CD4-positive, alpha-beta T cell treated with Interleukin-6 for 4 hours (primary cell): Measurements from ENCODE around the gene IFITM2.
A peak's percentile ranks its signal among the peaks of the same experiment; 100 is the strongest.

Experiments used
- DNase-seq: peaks from one replicate; pipeline ENCODE4 v3.0.0-alpha.2; 2020; ENCODE audit warnings: mixed read lengths

IFITM2 gene

GRCh38 chr11:307766-308708 lies at the start of gene IFITM2:
TSS of gene IFITM2 (plus strand) at chr11:307816. CDS start at chr11:308193, 377 bp downstream.
- peak; percentile 53 for DNase-seq

GRCh38 chr11:259413-259812 lies 48.2 kb upstream of the IFITM2 start:
- DNase-seq = no peak

DNA sequence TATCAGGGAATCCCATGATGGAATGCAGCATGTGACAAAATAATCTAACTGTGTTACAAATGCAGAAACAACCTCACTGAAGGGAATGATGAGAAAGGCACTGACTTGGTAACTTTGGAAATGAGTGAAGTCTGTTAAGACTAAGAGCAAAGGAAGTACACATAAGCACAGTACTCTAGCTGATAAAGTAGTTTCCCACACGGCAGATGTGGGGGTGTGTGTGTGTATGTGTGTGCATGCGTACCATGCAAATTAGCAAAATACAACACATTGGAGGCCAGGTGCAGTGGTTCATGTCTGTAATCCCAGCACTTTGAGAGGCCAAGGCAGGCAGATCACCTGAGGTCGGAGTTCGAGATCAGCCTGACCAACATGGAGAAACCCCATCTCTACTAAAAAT lies 46.0 kb upstream of the IFITM2 start:
- DNase-seq = no peak

DNA sequence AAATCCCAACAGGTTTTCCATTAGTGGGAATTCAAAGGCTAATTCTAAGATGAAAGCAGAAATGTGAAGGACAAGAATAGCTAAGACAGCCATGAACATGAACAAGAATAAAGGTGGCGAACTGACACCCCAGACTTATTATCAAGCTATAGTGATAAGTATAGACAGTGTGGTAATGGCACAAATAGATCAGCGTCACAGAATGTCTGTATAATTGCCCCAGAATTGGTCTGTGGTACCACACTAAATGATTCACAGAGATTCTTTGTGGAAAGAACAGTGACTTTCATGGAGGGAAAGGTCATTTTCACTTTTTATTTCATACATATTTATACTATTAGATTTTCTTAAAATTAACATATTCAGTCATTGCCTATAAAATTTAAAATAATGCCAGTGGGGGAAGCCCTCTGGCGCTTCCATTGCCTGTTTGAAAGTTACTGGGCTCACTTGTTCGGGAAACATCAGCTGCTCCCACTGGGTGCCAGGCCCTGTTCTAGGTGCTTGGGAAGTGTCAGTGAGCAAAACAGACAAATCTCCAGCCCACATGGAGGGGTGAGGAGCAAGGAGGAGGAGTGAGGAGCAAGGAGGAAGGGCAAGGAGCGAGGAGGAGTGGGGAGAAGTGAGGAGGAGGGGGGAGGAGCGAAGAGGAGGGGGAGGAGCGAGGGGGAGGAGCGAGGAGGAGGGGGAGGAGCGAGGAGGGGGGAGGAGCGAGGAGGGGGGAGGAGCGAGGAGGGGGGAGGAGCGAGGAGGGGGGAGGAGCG lies 40.8 kb upstream of the IFITM2 start:
- no peak for DNase-seq

GRCh38 chr11:267491-267994 lies 40.1 kb upstream of the IFITM2 start:
- peak; percentile 67 for DNase-seq

DNA sequence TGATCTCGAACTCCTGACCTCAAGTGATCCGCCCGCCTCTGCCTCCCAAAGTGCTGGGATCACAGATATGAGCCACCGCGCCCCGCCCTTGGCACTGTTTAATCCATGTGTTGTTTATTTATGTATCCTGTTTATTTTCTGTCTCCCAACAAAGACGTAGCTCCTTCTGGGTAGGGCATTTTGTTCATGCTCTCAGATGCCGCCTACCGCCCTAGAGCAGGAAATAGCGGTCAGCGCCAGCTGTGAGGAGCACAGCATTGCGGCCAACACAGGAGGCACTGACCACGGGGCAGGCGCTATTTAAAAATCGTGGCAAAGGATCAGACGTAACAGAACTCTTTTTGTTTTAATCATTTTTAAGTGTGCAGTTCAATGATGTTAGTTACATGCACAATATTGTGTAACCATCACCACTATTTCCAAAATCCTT lies 38.9 kb upstream of the IFITM2 start:
- peak; percentile 53 for DNase-seq

DNA sequence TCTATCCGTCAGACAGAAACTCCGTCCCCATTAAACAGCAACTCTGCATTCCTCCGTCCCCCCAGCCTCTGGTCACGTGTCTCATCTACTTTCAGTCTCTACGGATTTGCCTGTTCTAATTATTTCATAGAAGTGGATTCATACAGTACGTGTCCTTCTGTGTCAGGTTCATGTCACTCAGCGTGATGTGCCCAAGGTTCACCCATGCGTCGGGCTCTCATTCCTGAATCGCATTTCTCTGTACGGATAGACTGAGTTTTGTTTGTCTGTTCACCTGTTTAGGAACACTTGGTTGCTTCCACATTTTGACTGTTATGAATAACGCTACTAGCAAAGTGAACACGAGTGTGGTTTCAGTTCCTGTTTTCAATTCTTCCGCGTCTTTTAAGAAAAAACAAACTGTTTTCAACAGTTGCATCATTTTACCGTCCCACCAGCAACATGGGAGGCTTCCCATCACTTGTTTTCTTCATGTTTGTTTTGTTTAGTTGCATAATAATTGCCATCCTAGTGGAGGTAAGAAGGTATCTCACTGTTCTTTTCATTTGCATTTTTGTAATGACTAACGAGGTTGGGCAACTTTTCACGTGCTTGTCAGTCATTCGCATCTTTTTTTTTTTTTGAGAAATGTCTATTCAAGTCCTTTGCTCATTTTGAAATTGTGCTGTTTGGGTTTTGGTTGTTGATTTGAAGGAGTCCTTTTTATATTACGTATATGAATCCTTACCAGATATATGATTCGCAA lies 38.3 kb upstream of the IFITM2 start:
- DNase-seq = peak; percentile 59

GRCh38 chr11:270451-271318 lies 36.9 kb upstream of the IFITM2 start:
- DNase-seq = no peak

- DNase-seq = no peak
Observed at GRCh38 chr11:271319-271715, 36.3 kb upstream of the IFITM2 start.

DNA sequence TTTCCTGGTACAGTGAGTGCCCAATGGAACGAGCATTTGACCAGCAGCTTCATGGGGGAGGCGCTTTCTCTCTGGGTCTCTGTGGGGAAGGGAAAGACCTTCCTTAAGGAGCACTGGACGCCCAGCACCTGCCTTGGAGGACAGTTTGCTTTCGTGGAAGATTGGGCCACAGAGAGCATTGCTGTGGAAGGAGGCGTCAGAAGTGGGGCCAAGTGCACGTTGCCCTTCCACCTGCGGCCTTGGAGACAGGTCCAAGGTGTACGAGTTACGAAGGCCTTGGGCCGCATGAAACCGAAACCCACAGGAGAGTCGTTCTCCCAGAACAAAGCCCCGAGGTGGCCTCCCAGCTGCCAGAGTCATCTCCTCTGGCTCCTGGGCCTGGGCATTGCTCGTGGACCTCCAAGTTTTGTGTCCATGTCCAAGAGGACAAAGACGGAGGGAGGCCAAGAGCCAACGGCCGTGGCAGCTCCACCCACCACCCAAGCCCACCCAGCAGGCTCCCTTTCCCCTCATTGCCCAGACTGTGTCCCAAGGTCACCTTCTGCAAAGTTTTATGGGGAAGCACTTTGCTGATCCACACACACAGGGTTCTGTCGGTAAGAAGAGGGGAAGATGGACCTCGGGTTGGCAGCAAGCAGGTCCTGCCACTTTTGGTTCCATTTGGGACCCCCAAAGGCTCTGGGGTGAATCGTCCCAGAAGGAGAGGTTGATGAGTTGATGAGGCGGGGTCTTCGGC lies 35.3 kb upstream of the IFITM2 start:
- no peak for DNase-seq

DNA sequence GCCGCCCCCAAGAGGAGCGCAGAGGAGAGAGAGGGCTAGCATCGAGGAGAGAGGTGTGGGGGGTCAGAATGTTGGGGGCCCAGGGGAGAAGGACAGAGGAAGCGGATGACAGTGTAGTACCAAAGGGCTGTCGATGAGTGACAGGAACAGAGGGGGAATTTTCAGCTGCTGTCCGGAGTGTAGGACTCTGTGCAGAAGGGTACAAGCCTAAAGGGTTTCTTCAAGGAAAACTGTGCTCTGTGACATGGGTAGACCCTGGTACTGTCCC lies 34.8 kb upstream of the IFITM2 start:
- DNase-seq = no peak

DNA sequence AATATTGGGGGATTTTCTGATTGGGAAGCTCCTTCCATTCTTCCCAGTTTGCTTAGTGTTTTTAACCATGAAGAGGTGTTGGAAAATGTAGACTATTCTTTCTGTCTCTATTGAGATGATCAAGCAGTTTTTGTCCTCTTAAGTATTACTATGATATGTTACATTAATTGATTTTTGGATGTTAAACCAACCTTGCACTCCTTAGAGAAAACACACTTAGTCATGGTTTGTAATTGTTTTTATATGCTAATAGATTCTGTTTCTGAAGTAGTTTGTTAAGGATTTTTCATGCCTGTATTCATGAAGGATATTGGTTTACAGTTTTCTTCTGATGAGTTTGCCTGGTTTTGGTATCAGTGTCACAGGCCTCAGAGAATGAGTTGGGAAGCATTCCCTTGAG lies 31.4 kb upstream of the IFITM2 start:
- no peak for DNase-seq

- DNase-seq = no peak
Observed at GRCh38 chr11:278001-278951, 29.3 kb upstream of the IFITM2 start, which contains the start of gene NLRP6. TSS of gene NLRP6 (plus strand) at chr11:278407. CDS start at chr11:278570, 163 bp downstream.

DNA sequence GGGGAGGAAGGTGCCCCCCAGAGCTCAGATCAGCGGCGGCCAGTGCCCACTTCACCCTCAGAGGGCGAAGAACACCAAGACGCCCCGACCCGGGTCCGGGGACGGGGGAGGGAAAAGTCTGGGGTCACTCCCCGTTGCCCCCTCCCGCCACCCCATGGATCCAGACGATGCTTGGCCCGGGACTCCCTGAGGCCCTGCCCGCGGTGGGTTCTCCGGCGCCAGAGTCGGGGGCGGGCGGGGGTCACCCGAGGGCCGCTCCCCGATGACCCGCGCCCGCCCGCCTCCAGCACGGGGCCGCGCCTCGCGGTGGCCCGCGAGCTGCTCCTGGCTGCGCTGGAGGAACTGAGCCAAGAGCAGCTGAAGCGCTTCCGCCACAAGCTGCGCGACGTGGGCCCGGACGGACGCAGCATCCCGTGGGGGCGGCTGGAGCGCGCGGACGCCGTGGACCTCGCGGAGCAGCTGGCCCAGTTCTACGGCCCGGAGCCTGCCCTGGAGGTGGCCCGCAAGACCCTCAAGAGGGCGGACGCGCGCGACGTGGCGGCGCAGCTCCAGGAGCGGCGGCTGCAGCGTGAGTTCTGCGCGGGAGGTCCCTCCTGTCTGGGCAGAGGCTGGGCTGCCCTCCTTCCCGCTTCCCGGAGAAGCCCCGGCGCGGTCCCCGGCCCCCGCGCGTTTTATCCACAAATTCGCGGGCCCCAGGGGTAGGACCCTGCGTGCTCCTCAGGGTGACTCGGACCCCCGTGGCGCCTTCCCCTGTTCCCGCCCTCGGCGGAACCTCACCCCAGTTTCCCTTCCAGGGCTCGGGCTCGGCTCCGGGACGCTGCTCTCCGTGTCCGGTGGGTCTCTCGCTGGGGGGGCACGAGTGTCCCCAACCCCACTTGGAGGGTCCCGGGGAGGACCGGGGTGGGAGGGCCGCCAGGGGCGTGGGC lies 28.3 kb upstream of the IFITM2 start:
- peak; percentile 49 for DNase-seq

- DNase-seq = peak; percentile 65
Observed at GRCh38 chr11:279966-280705, 27.5 kb upstream of the IFITM2 start.

DNA sequence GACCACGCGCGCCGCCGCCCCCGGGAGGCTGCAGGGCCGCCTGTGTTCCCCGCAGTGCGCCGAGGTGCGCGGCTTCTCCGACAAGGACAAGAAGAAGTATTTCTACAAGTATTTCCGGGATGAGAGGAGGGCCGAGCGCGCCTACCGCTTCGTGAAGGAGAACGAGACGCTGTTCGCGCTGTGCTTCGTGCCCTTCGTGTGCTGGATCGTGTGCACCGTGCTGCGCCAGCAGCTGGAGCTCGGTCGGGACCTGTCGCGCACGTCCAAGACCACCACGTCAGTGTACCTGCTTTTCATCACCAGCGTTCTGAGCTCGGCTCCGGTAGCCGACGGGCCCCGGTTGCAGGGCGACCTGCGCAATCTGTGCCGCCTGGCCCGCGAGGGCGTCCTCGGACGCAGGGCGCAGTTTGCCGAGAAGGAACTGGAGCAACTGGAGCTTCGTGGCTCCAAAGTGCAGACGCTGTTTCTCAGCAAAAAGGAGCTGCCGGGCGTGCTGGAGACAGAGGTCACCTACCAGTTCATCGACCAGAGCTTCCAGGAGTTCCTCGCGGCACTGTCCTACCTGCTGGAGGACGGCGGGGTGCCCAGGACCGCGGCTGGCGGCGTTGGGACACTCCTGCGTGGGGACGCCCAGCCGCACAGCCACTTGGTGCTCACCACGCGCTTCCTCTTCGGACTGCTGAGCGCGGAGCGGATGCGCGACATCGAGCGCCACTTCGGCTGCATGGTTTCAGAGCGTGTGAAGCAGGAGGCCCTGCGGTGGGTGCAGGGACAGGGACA lies 26.7 kb upstream of the IFITM2 start:
- DNase-seq = peak; percentile 62

DNA sequence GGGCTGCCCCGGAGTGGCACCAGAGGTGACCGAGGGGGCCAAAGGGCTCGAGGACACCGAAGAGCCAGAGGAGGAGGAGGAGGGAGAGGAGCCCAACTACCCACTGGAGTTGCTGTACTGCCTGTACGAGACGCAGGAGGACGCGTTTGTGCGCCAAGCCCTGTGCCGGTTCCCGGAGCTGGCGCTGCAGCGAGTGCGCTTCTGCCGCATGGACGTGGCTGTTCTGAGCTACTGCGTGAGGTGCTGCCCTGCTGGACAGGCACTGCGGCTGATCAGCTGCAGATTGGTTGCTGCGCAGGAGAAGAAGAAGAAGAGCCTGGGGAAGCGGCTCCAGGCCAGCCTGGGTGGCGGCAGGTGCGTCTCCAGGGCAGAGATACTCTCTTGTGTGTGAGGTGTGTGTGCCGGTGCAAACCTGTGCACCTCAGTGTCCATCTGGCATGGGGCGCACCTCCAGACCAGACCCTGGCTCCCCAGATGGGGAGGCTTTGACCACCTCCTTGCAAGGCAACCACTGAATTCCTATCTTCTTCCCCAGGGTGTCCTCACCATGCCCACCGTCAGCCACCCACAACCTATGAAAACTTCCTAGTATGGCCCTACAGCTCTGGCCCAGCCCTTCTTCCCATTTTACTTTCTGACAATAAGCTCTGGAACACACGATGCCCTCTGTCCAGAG lies 26.0 kb upstream of the IFITM2 start:
- no peak for DNase-seq
